22Rv1 (cell line): ENCODE measurements around the gene TECPR1.
"Not testable (repeated sequence)": the region's sequence is repeated elsewhere in the genome, so short reads cannot be mapped to it uniquely, and the experiment has no call there.

ENCODE experiments used
- H3K27ac ChIP-seq: fragments of 450-650 bp; 2 replicates; pipeline ENCODE4 v1.5.1; 2017
- CTCF ChIP-seq: fragments of 450-650 bp; IDR thresholded peaks from 2 replicates; pipeline ENCODE4 v1.5.1; 2017; ENCODE audit warnings: mild to moderate bottlenecking
- ZFX ChIP-seq: fragments of 450-650 bp; IDR thresholded peaks from 2 replicates; pipeline ENCODE4 v1.6.1; 2017; ENCODE audit warnings: antibody characterized with exemption, borderline replicate concordance

TECPR1 gene

GRCh38 chr7:98225913-98226614 lies 26.0 kb downstream of the TECPR1 start:
- TF ChIP-seq ZFX = no peak
- TF ChIP-seq CTCF = no peak
- peak overlapping the region; percentile 23; the same call in 1 of the 2 replicates for H3K27ac ChIP-seq

- TF ChIP-seq ZFX (no peak), CTCF (no peak)
- 0 out of 2 replicates have a peak overlapping the region, but pooled peaks have one; percentile 58 for H3K27ac ChIP-seq
Measured at GRCh38 chr7:98224701-98225181, 27.3 kb downstream of the TECPR1 start.

- peak overlapping the region; percentile 58 for H3K27ac ChIP-seq
- TF ChIP-seq ZFX (no peak), CTCF (no peak)
Measured at GRCh38 chr7:98223898-98224700, 27.9 kb downstream of the TECPR1 start.

GRCh38 chr7:98223351-98223897 lies 28.6 kb downstream of the TECPR1 start:
- TF ChIP-seq CTCF (no peak), ZFX (no peak)
- peak overlapping the region; percentile 58 for H3K27ac ChIP-seq

GRCh38 chr7:98222533-98223195 lies 29.4 kb downstream of the TECPR1 start:
- H3K27ac ChIP-seq = peak overlapping the region; percentile 58
- no peak for TF ChIP-seq CTCF
- TF ChIP-seq ZFX = no peak

- no peak overlapping the region for H3K27ac ChIP-seq
Measured at GRCh38 chr7:98221611-98222532, 30.2 kb downstream of the TECPR1 start.

GRCh38 chr7:98219382-98219781 lies 32.6 kb downstream of the TECPR1 start:
- not testable (repeated sequence) for H3K27ac ChIP-seq

More at GRCh38 chr7:98221611-98222532, 30.2 kb downstream of the TECPR1 start:
- no peak for TF ChIP-seq CTCF
- no peak for TF ChIP-seq ZFX
